HUES64 (cell line): ENCODE data around the gene ARHGEF28.

ENCODE experiments used
- H3K27ac ChIP-seq: 2 replicates; pipeline ENCODE4 v1.7.0; 2013; ENCODE audit warnings: low read depth, low read length, inconsistent platforms
- H3K27me3 ChIP-seq: 2 replicates; pipeline ENCODE4 v1.6.1; 2013; ENCODE audit warnings: mild to moderate bottlenecking, low read length; ENCODE audit not compliant: insufficient read depth
- H3K36me3 ChIP-seq: 2 replicates; pipeline ENCODE4 v1.6.1; 2013; ENCODE audit warnings: mild to moderate bottlenecking, low read length; ENCODE audit not compliant: insufficient read depth
- H3K4me1 ChIP-seq: 2 replicates; pipeline ENCODE4 v1.6.1; 2013; ENCODE audit warnings: mild to moderate bottlenecking, low read length, moderate library complexity; ENCODE audit not compliant: insufficient read depth
- H3K4me3 ChIP-seq: 2 replicates; pipeline ENCODE4 v1.5.1; 2013; ENCODE audit warnings: mild to moderate bottlenecking, low read length, moderate library complexity
- H3K9ac ChIP-seq: 2 replicates; pipeline ENCODE4 v1.6.1; 2013; ENCODE audit warnings: mild to moderate bottlenecking, low read depth, low read length
- H3K9me3 ChIP-seq: 2 replicates; pipeline ENCODE4 v1.6.1; 2013; ENCODE audit warnings: low read depth, low read length; ENCODE audit not compliant: insufficient read depth
- WGBS: fragments of 150-250, 120-280 bp; methylation state at CpG from one replicate; pipeline ENCODE4 v1.1.7; 2013; ENCODE audit warnings: missing lambda C conversion rate; 5-methylcytosine and 5-hydroxymethylcytosine counted together

Gene ARHGEF28

DNA sequence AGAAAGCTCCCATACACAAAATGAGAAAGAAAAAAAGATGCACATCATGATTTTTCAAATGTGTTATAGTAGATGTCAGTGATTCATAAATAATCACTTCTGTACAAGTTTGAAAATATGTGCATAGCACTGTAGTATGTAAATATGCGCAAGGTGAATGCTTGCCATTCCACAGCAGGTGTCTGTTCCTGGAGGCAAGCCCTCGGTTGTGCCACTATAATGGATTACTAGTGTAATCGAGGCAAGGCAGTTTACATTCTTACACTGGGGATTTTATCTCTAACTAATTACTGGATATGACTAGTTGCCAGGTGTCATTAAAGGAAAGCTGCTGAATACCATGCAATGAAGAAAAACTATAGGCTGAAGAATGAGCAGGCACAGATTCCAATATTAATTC is 93.6 kb downstream of the ARHGEF28 start:
- H3K27ac ChIP-seq, result no peak overlapping the region
- no peak overlapping the region for H3K9ac ChIP-seq
- H3K27me3 ChIP-seq, result no peaks in the 10 kb centered on the region
- no peaks in the 10 kb centered on the region for H3K36me3 ChIP-seq
- no peaks in the 10 kb centered on the region for H3K9me3 ChIP-seq
- H3K4me1 ChIP-seq, result no peaks in the 10 kb centered on the region; the same call in 1 of the 2 replicates
- H3K4me3 ChIP-seq, result no peak overlapping the region
- 80% methylated on average over 3 of the region's 3 CpGs for whole genome bisulfite sequencing

DNA sequence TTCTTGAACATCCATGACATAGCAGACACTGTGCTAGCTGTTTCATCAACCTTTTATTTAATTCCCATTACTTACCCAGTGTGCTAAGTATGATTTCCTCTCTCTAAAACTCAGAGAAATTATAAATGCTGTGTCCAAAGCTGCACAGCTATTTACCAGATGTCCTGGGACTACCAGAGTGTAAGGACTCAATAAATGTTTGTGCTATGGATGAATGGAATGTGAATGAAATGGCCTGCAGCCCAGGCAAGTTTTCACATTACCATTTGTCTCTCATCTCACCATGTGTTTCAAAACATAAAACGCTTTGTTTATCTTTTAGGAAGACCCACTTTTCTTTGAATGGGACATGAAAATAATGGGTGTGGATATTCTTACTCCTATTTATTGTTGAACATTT is 96.2 kb downstream of the ARHGEF28 start:
- Histone ChIP-seq H3K9me3 (no peaks in the 10 kb centered on the region), H3K36me3 (no peaks in the 10 kb centered on the region), H3K4me1 (no peaks in the 10 kb centered on the region; the same call in 1 of the 2 replicates), H3K4me3 (no peak overlapping the region), H3K9ac (no peak overlapping the region), H3K27me3 (no peaks in the 10 kb centered on the region), H3K27ac (no peak overlapping the region)
- WGBS, result no CpG with 5 or more reads among the region's 1 CpG

DNA sequence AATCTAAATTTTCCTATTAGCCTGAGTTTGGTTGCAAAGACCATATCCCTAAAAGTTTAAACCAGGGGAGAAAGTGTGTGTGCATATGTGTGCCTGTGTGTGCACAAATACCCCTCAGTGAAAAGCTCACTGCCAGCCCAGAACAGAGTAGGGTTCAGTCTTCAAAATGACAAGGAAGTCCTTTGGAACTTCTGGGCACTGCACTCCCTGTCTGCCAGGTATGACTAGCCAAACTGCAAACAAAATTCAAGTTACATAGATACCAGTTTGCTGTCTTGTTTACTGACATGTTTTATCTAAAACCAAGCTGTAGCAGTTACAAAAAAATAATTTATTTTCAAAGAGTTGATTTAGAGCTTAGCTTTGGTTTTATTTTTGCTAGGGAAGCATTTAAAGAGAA is 100.1 kb downstream of the ARHGEF28 start:
- Histone ChIP-seq H3K4me1 (no peaks in the 10 kb centered on the region), H3K27me3 (no peaks in the 10 kb centered on the region), H3K9me3 (no peaks in the 10 kb centered on the region), H3K9ac (no peak overlapping the region), H3K36me3 (no peaks in the 10 kb centered on the region), H3K4me3 (no peak overlapping the region), H3K27ac (no peak overlapping the region)

DNA sequence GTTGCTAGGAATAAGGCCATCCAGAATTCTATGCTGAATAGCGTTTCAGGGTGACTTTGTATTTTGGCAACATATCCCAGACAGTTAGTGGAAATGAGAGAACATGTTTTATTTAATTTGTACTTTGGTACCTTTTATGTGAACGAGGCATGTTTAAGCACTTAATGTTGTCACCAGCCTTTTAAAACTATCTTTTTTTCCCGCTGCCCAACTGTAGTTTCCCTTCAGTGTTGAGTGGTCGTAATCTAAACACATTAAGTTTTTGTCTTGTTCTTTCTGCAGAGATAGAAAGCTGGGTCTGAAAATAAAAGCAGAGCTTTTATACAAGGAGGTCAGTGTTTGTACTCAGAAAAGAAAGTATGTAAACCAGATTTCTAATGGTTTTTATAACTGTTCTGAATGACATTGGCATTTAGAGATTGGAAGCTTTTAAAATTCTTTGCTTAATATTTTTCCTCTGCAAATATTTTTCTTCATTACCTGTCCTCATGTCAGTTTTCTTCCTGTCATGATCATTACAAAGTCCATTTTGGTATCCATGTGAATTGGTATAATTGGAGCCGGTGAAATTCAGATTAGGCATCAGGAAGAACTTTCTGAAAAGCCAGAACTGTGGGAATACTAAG is 100.7 kb downstream of the ARHGEF28 start:
- H3K4me3 ChIP-seq, result no peak overlapping the region
- no peak overlapping the region for H3K9ac ChIP-seq
- 91% methylated on average over 5 of the region's 5 CpGs for WGBS
- H3K9me3 ChIP-seq, result no peaks in the 10 kb centered on the region
- no peak overlapping the region for H3K27ac ChIP-seq
- H3K4me1 ChIP-seq, result no peaks in the 10 kb centered on the region
- no peaks in the 10 kb centered on the region for H3K27me3 ChIP-seq
- no peaks in the 10 kb centered on the region for H3K36me3 ChIP-seq

DNA sequence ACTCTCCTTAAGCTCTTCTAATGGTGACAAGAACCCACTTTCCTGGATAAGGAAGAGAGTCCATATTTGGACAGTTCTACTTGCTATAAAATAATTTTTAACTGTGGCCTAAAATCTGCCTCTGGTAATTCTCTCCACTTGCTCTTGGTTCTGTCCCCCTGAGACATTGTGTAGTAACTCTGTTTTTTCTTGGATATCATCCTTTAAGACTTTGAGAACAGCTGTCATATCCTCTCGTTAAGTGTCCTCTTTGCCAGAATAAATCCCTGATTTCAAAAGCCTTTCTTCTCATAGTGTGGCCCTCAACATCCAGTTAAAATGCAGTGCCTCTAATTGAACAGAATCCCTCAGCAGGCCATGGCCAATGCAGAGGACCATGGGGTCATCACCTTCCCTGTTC is 101.5 kb downstream of the ARHGEF28 start:
- no peaks in the 10 kb centered on the region for H3K9me3 ChIP-seq
- 97% methylated on average over 1 of the region's 1 CpG for WGBS
- H3K9ac ChIP-seq, result no peak overlapping the region
- no peak overlapping the region for H3K4me3 ChIP-seq
- no peaks in the 10 kb centered on the region for H3K27me3 ChIP-seq
- H3K36me3 ChIP-seq, result no peaks in the 10 kb centered on the region
- no peak overlapping the region for H3K27ac ChIP-seq
- no peaks in the 10 kb centered on the region for H3K4me1 ChIP-seq

DNA sequence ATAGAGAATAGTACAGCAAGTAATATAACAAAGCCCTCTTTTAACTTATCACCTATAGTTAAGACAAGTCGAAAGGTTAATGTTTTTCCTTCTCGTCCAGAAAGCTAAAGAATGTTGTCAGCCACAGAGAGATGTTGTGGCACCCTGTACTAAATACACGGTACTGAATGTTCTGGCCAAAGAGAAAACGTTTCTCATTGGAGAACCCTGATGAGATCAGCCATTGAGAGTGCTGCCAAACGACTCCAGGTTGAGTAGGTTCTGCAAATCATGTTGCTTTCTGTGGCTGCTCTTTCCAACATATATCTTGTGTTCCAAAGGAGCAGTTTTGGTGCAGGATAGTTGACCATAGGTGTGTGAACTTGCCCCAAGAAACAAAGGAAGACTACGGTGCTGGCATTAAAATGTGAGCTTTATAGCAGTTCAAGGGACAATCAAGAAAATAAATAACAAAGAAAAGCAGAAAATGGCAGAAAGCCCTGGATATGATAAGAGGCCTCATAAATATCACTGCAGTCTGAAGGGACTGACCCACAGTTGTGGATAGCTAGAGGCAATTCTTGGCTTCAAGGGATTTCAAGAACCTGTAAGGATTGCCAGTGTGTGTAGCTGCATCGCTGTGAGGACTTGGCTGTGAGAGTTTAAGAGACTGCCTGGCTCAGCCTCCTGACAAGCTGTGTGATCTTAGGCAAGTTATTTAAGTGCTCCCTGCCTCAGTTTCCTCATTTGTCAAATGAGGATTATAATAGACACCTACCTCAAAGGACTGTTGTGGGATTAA is 102.7 kb downstream of the ARHGEF28 start:
- no peak overlapping the region for H3K4me3 ChIP-seq
- H3K9me3 ChIP-seq, result no peaks in the 10 kb centered on the region
- H3K36me3 ChIP-seq, result no peaks in the 10 kb centered on the region
- 89% methylated on average over 7 of the region's 7 CpGs for WGBS
- H3K4me1 ChIP-seq, result no peaks in the 10 kb centered on the region
- no peak overlapping the region for H3K9ac ChIP-seq
- no peak overlapping the region for H3K27ac ChIP-seq
- no peaks in the 10 kb centered on the region for H3K27me3 ChIP-seq

DNA sequence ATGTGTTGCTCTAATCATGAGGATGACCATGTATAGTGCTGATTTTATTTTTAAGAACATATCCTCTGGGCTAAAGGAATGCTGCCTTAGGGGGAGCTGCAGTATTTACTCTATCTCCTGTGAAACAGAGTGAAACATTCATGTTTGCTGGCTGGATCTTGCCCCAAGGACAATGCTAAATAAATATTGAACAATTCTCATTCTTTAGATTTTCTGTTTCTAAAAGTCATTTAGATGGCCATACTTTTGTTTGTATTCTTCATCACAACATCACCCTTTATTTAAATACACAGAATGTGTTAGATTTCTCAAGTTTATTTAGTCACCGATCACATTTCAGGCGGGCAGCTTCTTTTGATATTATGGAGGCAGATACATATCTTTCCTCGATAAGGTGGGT is 103.3 kb downstream of the ARHGEF28 start:
- Histone ChIP-seq H3K36me3 (no peaks in the 10 kb centered on the region), H3K9me3 (no peaks in the 10 kb centered on the region), H3K27me3 (no peaks in the 10 kb centered on the region), H3K4me3 (no peak overlapping the region), H3K27ac (no peak overlapping the region), H3K9ac (no peak overlapping the region), H3K4me1 (no peaks in the 10 kb centered on the region)
- WGBS, result 100% methylated on average over 3 of the region's 3 CpGs

DNA sequence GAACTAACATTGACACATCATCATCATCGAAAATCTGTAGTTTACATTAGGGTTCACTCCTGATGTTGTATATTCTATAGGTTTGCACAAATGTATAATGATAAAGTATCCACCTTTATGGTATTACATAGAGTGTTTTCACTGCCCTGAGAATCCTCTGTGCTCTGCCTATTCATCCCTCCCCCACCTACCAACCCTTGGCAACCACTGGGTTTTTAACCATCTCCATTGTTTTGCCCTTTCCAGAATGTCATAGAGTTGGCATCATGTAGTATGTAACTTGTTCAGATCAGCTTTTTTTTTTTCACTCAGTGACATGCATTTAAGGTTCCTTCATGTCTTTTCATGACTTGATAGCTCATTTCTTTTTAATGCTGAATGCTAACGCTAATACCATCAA is 106.0 kb downstream of the ARHGEF28 start:
- 95% methylated on average over 1 of the region's 2 CpGs for WGBS
- Histone ChIP-seq H3K9me3 (no peaks in the 10 kb centered on the region), H3K4me1 (no peaks in the 10 kb centered on the region), H3K36me3 (no peaks in the 10 kb centered on the region), H3K27me3 (no peaks in the 10 kb centered on the region), H3K9ac (no peak overlapping the region), H3K27ac (no peak overlapping the region), H3K4me3 (no peak overlapping the region)

DNA sequence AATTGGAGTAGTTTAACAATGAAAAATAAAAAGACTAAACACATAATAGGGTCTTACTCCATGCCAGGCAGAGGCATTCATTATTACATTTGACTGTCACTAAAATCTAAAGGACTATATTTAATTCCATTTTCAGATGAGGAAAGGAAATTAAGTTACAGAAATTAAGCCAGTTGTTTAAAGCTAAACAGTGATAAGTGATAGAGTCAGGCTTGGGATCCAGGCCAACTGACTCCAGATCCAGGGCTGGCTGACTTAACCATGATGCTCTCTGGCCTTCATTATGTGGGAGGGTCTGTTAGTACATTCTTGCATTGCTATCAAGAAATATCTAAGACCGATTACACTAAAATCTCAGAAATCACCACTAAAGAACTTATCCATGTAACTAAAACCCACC is 107.2 kb downstream of the ARHGEF28 start:
- no peaks in the 10 kb centered on the region for H3K9me3 ChIP-seq
- no peak overlapping the region for H3K27ac ChIP-seq
- WGBS, result no CpG with 5 or more reads among the region's 1 CpG
- no peak overlapping the region for H3K9ac ChIP-seq
- H3K27me3 ChIP-seq, result no peaks in the 10 kb centered on the region
- H3K4me1 ChIP-seq, result no peaks in the 10 kb centered on the region
- H3K36me3 ChIP-seq, result no peaks in the 10 kb centered on the region
- H3K4me3 ChIP-seq, result no peak overlapping the region

DNA sequence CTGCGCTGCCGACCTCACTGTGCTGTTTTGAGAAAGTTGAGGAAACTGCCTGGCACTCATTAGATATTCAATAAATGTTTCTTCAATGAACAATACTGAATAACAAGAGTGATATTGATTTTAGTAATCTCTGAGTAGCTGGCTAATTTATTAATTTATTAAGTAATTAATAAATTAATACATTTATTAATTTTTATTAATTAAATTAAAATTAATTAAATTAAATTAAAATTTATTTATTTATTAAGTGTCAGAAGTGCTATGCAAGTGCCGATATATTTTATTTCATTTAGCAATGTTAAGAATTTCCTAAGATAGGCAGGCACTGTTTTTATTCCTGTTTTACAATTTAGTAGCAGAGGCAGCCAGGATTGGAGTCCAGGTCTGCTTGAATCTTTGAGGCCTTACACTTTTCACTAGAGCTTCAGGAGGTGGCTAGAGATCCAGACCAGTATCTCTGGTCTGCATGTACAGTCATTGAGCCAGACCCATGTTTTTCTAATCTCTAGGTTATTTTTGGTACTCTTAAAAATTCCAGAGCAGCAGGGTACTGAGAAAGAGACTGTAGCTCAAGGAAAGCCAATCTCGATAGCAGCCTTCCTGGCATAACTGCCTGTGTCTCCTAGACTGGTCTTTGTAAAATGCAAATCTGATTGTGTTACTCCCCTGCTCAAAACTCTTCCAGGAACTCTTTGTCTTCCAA is 109.2 kb downstream of the ARHGEF28 start:
- Histone ChIP-seq H3K9me3 (no peaks in the 10 kb centered on the region), H3K27me3 (no peaks in the 10 kb centered on the region), H3K36me3 (no peaks in the 10 kb centered on the region), H3K27ac (no peak overlapping the region), H3K4me1 (no peaks in the 10 kb centered on the region), H3K4me3 (no peak overlapping the region), H3K9ac (no peak overlapping the region)
- WGBS, result 96% methylated on average over 2 of the region's 4 CpGs

DNA sequence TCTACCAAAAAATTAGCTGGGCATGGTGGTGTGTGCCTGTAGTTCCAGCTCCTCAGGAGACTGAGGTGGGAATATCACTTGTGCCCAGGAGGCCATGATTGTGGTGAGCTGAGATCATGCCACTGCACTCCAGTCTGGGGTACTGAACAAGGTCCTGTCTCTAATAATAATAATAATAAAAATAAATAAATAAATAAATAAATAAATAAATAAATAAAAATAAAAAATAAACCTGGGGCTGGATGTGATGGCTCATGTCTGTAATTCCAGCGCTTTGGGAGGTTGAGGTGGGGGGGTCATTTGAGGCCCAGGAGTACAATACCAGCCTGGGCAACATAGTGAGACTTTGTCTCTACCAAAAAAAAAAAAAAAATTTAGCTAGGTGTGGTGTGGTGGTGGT is 113.7 kb downstream of the ARHGEF28 start:
- Histone ChIP-seq H3K27me3 (no peaks in the 10 kb centered on the region), H3K4me1 (no peaks in the 10 kb centered on the region), H3K27ac (no peak overlapping the region), H3K9me3 (no peaks in the 10 kb centered on the region), H3K4me3 (no peak overlapping the region), H3K9ac (no peak overlapping the region), H3K36me3 (no peaks in the 10 kb centered on the region)
- 100% methylated on average over 1 of the region's 1 CpG for WGBS
